Caco-2 (cell line): ENCODE results near the gene MACROD2. TPM values are rescaled to one million over a fixed set of nuclear protein-coding genes. Genes with fewer than 3 reads are reported as not detected.

Experiments used
- BruUV-seq: library from RNA; stranded (reverse); fragments of 400-500 nt; replicated peaks from 2 replicates; lab custom pipeline; 2021; lab: Mats Ljungman, UMichigan
- CTCF ChIA-PET: fragments of 300-600 bp; sonication (Branson Sonifier 250); formaldehyde crosslinking; loops from one replicate; lab custom pipeline; 2022; ENCODE audit warnings: antibody characterized with exemption; lab: Charles Lee
- POLR2A ChIA-PET: fragments of 300-600 bp; sonication (Branson Sonifier 250); formaldehyde crosslinking; loops from one replicate; lab custom pipeline; 2022; ENCODE audit warnings: antibody characterized with exemption; lab: Charles Lee
- DNase-seq, 2 experiments: peaks; one replicate each; pipeline versions ENCODE4 v3.0.0 to v3.0.0-alpha.2; 2020 to 2022
- H3K27me3 ChIP-seq: replicated peaks from 2 replicates; pipeline ENCODE4 v1.6.0; 2011; ENCODE audit warnings: low read length; ENCODE audit not compliant: control insufficient read depth, insufficient read depth
- H3K36me3 ChIP-seq: 2 replicates; pipeline ENCODE4 v1.5.1; 2011; ENCODE audit warnings: low read length; ENCODE audit not compliant: control insufficient read depth, insufficient read depth
- H3K4me1 ChIP-seq: fragments of 250-450 bp; sonication (Bioruptor Pico); 2 replicates; pipeline ENCODE4 v1.5.1; 2020; ENCODE audit warnings: mild to moderate bottlenecking
- H3K4me3 ChIP-seq: 2 replicates; pipeline ENCODE4 v1.5.1; 2011; ENCODE audit warnings: low read depth, mild to moderate bottlenecking, control low read depth, low read length
- H3K9me3 ChIP-seq: fragments of 250-450 bp; sonication (Bioruptor Pico); 2 replicates; pipeline ENCODE4 v1.5.1; 2020; ENCODE audit warnings: mild to moderate bottlenecking, moderate library complexity
- H3K27ac Mint-ChIP-seq: one replicate; pipeline ENCODE4 v1.8.0; 2022; ENCODE audit warnings: mixed read lengths; ENCODE audit not compliant: unreplicated experiment
- H3K27me3 Mint-ChIP-seq: one replicate; pipeline ENCODE4 v1.8.0; 2022; ENCODE audit warnings: mixed read lengths; ENCODE audit not compliant: insufficient read depth, unreplicated experiment
- H3K36me3 Mint-ChIP-seq: one replicate; pipeline ENCODE4 v1.8.0; 2022; ENCODE audit warnings: mild to moderate bottlenecking, mixed read lengths; ENCODE audit not compliant: insufficient read depth, unreplicated experiment
- H3K4me1 Mint-ChIP-seq: one replicate; pipeline ENCODE4 v1.8.0; 2022; ENCODE audit warnings: low read depth, mixed read lengths; ENCODE audit not compliant: unreplicated experiment
- H3K4me3 Mint-ChIP-seq: one replicate; pipeline ENCODE4 v1.8.0; 2022; ENCODE audit warnings: mild to moderate bottlenecking, moderate library complexity, mixed read lengths; ENCODE audit not compliant: unreplicated experiment
- H3K9me3 Mint-ChIP-seq: one replicate; pipeline ENCODE4 v1.8.0; 2022; ENCODE audit warnings: mixed read lengths; ENCODE audit not compliant: unreplicated experiment
- CTCF ChIP-seq, 2 experiments: fragments of 200-600 bp in 1 of 2; IDR thresholded peaks; 1 replicate in 1 of 2; 2 replicates in 1 of 2; pipeline versions ENCODE4 v1.5.1 to v1.8.0; 2011 to 2022; ENCODE audit warnings: antibody characterized with exemption in 1 of 2, control low read depth in 1 of 2, inconsistent platforms in 1 of 2, low read depth in 1 of 2, low read length in 1 of 2, mild to moderate bottlenecking in 1 of 2, moderate library complexity in 1 of 2; ENCODE audit not compliant: insufficient read depth in 1 of 2, severe bottlenecking in 1 of 2, unreplicated experiment in 1 of 2
- intact Hi-C: fragments of 100-400 bp; cut with micrococcal nuclease; formaldehyde crosslinking; loops from one replicate; pipeline ENCODE4 v1.10.0; 2022; ENCODE audit not compliant: unreplicated experiment
- total RNA-seq: library from RNA; stranded (reverse); gene quantifications from 2 replicates; pipeline ENCODE4 v1.2.3, GENCODE V29; 2022

MACROD2 gene
- total RNA-seq, 1 experiment from 2014 or later = 6.4 TPM

- no peaks in the 10 kb centered on the region for H3K4me1 ChIP-seq
- no peak overlapping the region for H3K4me3 Mint-ChIP-seq
- ChIA-PET POLR2A (no interaction called here), CTCF (no interaction called here)
- no peak overlapping the region for H3K27ac Mint-ChIP-seq
- no peaks in the 10 kb centered on the region for H3K36me3 ChIP-seq
- H3K27me3 Mint-ChIP-seq = no peaks in the 10 kb centered on the region
- TF ChIP-seq CTCF (IDR thresholded peaks at IDR 0.05; ENCODE audit: insufficient read depth in 1 of 2, low read depth in 1 of 2, low read length in 1 of 2, severe bottlenecking in 1 of 2, unreplicated experiment in 1 of 2) = no peak
- H3K9me3 Mint-ChIP-seq = peaks cover 15% of the 10 kb centered on the region
- no peaks in the 10 kb centered on the region for H3K36me3 Mint-ChIP-seq
- intact Hi-C loops = no loop called here
- BruUV-seq = no TSS peak
- no peaks in the 10 kb centered on the region for H3K9me3 ChIP-seq
- no peaks in the 10 kb centered on the region for H3K4me1 Mint-ChIP-seq
- H3K4me3 ChIP-seq = no peak overlapping the region
- H3K27me3 ChIP-seq = no peaks in the 10 kb centered on the region
- no peak for DNase-seq
Observed at GRCh38 chr20:15475483-15475882, 1480.2 kb downstream of the MACROD2 start.

GRCh38 chr20:15476186-15476585 lies 1480.9 kb downstream of the MACROD2 start:
- Histone ChIP-seq H3K4me1 (no peaks in the 10 kb centered on the region), H3K9me3 (no peaks in the 10 kb centered on the region), H3K27me3 (no peaks in the 10 kb centered on the region), H3K36me3 (no peaks in the 10 kb centered on the region), H3K4me3 (no peak overlapping the region)
- BruUV-seq = no TSS peak
- intact Hi-C loops = no loop called here
- no peaks in the 10 kb centered on the region for H3K27me3 Mint-ChIP-seq
- no peak for DNase-seq
- no peaks in the 10 kb centered on the region for H3K36me3 Mint-ChIP-seq
- no peak for TF ChIP-seq CTCF (IDR thresholded peaks at IDR 0.05; ENCODE audit: insufficient read depth in 1 of 2, low read depth in 1 of 2, low read length in 1 of 2, severe bottlenecking in 1 of 2, unreplicated experiment in 1 of 2)
- H3K27ac Mint-ChIP-seq = no peak overlapping the region
- no peak overlapping the region for H3K4me3 Mint-ChIP-seq
- ChIA-PET CTCF (interaction anchor here (0.7 kb wide), 1 partner anchor 264 kb away, joined by 5 read pairs; no protein-coding TSS in a partner anchor), POLR2A (no interaction called here)
- H3K4me1 Mint-ChIP-seq = no peaks in the 10 kb centered on the region
- H3K9me3 Mint-ChIP-seq = peaks cover 22% of the 10 kb centered on the region

- peaks cover 22% of the 10 kb centered on the region for H3K9me3 Mint-ChIP-seq
- Histone ChIP-seq H3K4me3 (no peak overlapping the region), H3K9me3 (no peaks in the 10 kb centered on the region), H3K27me3 (no peaks in the 10 kb centered on the region), H3K4me1 (no peaks in the 10 kb centered on the region), H3K36me3 (no peaks in the 10 kb centered on the region)
- ChIA-PET CTCF (interaction anchor here (0.7 kb wide), 1 partner anchor 263 kb away, joined by 5 read pairs; no protein-coding TSS in a partner anchor), POLR2A (no interaction called here)
- DNase-seq = no peak
- intact Hi-C loops = no loop called here
- H3K36me3 Mint-ChIP-seq = no peaks in the 10 kb centered on the region
- TF ChIP-seq CTCF (IDR thresholded peaks at IDR 0.05; ENCODE audit: insufficient read depth in 1 of 2, low read depth in 1 of 2, low read length in 1 of 2, severe bottlenecking in 1 of 2, unreplicated experiment in 1 of 2) = no peak
- H3K4me3 Mint-ChIP-seq = no peak overlapping the region
- H3K4me1 Mint-ChIP-seq = no peaks in the 10 kb centered on the region
- no peak overlapping the region for H3K27ac Mint-ChIP-seq
- no TSS peak for BruUV-seq
- H3K27me3 Mint-ChIP-seq = no peaks in the 10 kb centered on the region
Observed at GRCh38 chr20:15476781-15477180, 1481.5 kb downstream of the MACROD2 start.
